NCI-H226 (cell line): Measurements from ENCODE around the gene GAPDH.
A peak's percentile ranks its signal among the peaks of the same experiment; 100 is the strongest.
"Not testable (repeated sequence)": the region's sequence is repeated elsewhere in the genome, so short reads cannot be mapped to it uniquely, and the experiment has no call there.

ENCODE experiments used
- DNase-seq: peaks from one replicate; pipeline ENCODE4 v3.0.0-alpha.2; 2015

Gene GAPDH

GRCh38 chr12:6533923-6534694 lies at the start of gene GAPDH:
Gene GAPDH (plus strand): TSS chr12:6534517. CDS start chr12:6534833, 316 bp downstream.
- peak; percentile 98 for DNase-seq

DNA sequence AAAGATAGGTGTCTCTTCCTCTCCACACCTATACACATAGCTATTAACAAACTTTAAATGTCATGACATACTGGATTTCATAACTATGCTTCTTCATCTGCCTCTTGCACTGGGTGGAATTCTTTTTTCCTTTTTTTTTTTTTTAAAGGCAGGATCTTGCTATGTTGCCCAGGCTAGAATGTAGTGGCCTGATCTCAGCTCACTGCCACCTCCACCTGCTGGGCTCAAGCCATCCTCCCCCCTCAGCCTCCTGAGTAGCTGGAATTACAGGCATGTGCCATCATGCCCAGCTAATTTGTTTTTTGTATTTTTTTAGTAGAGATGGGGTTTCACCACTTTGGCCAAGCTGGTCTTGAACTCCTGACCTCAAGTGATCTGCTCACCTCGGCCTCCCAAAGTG lies 46.1 kb upstream of the GAPDH start:
- no peak for DNase-seq

GRCh38 chr12:6489449-6489848 lies 44.9 kb upstream of the GAPDH start:
- no peak for DNase-seq

- not testable (repeated sequence) for DNase-seq
Measured at GRCh38 chr12:6490673-6491072, 43.6 kb upstream of the GAPDH start.

- peak; percentile 94 for DNase-seq
Measured at GRCh38 chr12:6492838-6493496, 41.4 kb upstream of the GAPDH start, which contains the start of gene MRPL51. Gene MRPL51 (minus strand): TSS chr12:6493262. CDS start chr12:6493136, 126 bp downstream.

DNA sequence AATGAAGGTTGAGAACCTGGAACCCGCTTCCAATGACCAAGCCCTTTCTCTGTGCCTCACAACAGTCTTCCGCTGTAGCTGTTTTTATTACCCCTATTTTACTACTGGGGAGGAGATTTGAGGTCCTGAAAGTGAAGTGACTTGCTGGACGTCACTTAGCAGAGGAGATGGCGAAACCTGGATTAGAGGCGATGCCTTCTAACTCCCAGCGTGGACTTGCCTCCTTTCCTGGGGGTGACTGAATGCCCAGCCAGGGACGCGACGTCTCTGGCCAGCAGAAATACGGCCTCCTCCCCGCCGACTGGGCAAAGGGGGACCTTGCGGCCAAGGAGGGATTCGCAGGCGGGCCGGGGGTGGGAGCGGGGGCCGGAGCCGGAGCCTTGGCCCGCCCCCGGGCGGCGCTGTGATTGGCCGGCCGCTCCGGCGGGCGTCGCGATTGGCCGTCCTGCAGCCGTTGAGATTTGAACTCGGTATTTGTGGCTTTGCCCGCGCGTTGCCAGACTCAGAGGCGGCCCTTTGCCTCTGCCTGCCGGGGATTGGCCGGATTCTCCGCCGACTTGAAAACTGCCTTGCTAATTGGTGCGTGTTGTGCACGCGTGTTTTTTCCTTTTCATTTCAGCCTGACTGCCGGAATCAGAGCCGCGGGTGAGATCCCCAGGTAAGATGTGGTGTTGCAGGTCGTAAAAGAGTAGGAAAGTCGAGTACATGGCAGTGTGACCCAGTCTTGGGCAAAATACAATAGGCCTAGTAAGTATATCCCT lies 40.6 kb upstream of the GAPDH start, which contains the start of gene NCAPD2:
TSS of gene NCAPD2 (plus strand) at position 606 of the 761 bp plus-strand sequence. CDS start 997 bp downstream, outside the sequence.
- peak; percentile 96 for DNase-seq

DNA sequence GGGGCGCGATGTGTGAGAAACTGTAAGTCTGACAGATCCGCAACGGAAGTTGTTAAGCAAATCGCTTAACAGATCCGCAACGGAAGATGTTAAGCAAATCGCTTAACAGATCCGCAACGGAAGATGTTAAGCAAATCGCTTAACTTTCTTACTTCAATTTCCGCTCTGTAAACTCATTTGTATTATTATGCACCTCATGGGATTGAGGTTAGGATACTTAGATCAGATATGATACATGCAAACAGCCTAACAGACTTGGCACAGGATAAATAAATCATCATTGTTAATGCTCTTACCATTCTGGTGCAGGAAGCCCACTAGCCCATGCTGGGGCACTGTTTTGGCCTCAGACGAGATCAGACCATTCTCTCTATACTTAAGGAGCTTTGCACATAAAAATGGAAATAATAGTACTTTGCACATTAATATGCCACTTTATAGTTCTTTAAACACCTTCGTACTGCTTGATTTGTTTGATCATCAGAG lies 40.0 kb upstream of the GAPDH start:
- DNase-seq: no peak

DNA sequence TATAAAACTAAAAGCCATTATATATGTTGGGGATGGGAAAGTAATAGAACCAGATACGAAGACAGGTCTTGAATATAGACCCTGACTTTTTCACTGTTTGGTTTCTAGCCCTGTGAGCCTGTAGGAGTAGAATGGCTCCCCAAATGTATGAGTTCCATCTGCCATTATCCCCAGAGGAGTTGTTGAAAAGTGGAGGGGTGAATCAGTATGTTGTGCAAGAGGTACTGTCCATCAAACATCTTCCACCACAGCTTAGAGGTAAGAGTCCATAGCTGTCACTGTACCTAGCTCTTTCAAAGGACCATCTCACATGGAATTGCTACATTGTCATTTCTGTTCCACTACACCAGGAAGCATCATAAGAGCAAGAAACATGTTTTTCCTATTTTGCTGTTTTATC lies 39.3 kb upstream of the GAPDH start:
- no peak for DNase-seq

DNA sequence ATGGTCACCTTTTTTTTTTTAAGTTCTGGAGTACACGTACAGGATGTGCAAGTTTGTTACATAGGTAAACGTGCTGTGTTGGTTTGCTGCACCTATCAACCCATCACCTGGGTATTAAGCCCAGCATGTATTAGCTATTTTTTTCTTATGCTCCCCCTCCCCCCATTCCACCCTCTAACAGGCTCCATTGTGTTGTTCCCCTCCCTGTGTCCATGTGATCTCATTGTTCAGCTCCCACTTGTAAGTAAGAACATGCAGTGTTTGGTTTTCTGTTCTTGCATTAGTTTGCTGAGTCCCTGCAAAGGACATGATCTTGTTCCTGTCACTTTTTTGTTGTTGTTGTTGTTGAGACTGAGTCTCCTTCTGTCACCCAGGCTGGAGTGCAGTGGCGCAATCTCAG lies 37.0 kb upstream of the GAPDH start:
- DNase-seq: not testable (repeated sequence)

DNA sequence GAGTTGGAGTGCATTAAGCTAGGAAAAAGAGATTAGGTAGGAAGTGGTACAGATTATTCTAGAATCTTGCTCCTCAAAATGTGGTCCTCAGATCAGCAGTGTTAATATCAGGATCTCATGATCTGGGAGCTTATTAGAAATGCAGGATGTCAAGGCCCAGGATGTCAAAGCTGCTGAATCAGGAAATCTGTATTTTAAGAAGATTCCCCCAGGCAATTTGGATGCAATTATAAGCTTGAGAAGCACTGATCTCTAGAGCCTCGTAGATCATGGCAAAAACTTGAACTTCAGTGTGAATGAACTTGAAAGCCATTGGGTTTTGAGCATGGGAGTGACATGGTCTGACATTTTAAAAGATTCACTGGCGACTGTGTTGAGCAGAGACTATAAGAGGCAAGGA lies 33.9 kb upstream of the GAPDH start:
- DNase-seq: no peak

DNA sequence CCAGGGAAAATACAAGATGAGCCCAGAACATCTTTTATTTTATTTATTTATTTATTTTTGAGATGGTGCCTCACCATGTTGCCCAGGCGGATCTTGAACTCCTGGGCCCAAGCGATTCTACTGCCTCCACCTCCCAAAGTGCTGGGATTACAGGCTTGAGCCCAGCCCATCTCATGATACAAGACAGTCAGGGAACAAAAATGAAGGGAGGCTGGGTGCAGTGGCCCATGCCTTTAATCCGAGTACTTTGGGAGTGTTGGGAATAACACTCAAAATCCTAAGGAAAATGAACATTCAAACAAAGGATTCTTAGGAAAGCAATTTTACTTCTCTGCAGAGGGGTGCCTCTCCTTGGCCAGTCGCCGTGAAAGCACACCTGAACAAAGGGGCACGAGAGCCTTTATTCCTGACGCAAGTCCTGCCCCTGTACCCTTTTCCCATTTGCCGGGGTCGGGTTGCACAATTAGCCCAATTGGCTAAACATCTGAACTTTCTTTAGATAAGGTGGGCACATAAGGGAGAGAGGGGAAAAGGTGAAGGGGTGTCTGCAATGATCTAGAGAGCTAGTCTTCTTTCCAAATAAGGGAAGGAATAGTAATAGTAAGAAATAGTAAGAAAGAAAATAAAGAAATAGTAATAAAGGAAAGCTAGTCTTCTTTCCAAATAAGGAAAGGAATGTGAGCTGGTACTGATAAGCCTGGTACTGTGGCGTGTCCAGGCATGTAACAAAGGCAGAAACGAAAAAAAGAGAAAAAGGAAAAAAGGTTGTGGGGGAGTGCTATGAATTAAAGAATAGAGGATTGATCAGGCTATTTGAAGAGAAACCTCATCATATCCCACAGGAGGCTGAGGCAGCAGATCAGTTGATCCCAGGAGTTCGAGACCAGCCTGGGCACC lies 27.0 kb upstream of the GAPDH start:
- DNase-seq: no peak

DNA sequence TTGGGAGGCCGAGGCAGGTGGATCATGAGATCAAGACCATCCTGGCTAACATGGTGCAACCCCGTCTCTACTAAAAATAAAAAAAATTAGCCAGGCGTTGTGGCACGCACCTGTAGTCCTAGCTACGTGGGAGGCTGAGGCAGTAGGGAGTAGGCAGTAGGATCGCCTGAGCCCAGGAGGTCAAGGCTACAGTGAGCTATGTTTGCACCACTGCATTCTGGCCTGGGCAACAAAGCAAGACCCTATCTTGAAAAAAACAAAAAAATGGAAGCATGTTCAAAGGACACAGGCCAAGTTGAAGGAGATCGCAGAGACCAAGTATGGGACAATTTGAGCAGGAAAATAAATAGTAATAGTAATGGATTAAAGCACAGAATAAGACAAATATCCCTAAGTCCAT lies 26.2 kb upstream of the GAPDH start:
- DNase-seq: no peak

DNA sequence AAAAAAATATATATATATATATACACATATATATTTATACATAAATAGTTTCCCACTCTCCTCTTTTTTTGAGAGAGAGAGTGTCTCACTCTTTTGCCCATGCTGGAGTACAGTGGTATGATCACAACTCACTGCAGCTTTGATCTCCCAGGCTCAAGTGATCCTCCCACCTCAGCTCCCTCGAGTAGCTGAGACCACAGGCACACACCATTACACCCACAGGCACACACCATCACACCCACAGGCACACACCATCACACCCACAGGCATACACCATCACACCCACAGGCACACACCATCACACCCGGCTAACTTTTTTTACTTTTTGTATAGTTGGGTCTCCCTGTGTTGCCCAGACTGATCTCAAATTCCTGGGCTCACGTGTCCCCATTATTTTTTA lies 14.1 kb upstream of the GAPDH start:
- DNase-seq: no peak

GRCh38 chr12:6522193-6522592 lies 12.1 kb upstream of the GAPDH start:
- no peak for DNase-seq

DNA sequence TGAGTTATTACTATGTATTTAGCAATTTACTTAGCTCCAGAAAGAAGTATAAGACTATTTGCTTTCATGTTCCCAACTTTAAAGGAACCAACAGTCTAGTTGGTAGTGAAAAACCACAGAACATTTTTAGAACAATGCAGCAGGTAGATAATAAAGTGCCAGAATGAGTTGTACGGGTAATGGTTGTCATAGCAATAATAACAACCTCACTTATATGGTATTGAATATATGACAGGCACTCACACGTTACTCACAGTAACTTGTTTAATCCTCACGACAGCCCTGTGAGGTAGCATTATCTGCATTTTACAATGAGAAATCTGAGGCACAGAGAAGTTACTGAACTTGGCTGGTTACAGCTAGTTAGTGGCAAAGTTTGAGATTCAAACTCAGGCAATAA lies 10.6 kb upstream of the GAPDH start:
- no peak for DNase-seq

DNA sequence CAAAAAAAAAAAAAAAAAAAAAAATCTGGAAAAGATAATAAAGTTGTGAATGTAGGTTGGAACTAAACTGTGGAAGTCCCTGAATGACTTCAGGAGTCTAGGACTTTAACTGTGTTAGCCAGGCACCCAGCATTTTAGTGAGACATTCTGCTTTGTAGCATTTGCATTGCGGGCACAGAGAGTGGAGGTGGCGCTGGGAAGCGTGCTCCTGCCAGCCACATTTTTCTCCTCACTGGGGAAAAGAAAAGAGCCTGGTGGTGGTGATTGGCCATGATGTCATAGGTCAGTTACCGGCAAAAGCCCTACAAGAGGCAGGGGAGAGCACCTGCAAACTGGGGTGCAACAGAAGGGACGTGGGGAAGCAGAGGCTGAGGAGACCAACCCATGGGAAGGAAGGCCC lies 9.7 kb upstream of the GAPDH start:
- no peak for DNase-seq

DNA sequence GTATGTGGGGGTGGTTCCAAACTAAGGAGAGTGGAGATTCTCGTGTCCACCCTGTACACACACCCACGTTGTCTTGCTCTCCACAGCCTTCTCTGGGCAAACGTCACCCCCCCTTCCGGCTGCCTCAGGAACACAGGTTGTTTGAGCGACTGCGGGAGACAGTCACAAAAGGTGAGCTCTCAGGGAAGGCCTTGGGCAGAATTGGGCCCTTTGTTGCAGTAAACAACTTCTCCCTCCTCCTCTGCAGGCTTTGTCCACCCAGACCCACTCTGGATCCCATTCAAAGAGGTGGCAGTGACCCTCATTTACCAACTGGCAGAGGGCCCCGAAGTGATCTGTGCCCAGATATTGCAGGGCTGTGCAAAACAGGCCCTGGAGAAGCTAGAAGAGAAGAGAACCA lies 8.1 kb upstream of the GAPDH start:
- no peak for DNase-seq

GRCh38 chr12:6526766-6527525 lies 7.4 kb upstream of the GAPDH start:
- DNase-seq: no peak

- DNase-seq: no peak
Measured at GRCh38 chr12:6527711-6528110, 6.6 kb upstream of the GAPDH start.

DNA sequence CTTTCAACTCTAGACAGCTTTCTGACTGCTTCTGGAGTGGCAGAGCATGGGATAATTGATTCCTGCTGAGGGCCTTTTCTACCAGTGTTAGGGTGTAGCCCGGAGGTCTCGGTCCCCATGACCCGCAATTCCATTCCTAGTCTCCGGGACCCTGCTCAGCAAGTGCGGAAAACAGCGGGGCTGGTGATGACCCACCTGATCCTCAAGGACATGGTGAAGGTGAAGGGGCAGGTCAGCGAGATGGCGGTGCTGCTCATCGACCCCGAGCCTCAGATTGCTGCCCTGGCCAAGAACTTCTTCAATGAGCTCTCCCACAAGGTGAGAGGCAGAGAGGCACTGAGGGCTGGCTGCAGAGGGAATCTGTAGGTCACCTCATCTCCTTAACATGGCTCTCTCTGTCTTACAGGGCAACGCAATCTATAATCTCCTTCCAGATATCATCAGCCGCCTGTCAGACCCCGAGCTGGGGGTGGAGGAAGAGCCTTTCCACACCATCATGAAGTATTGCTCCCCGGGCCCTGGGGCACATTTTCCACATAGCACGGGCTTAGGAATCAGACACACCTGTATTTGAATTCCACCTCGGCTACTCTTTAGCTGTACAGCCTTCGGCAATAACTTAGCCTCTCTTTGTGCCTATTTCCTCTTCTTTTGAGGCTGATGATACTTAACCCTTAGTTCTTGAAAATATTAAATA lies 5.6 kb upstream of the GAPDH start:
- DNase-seq: no peak

DNA sequence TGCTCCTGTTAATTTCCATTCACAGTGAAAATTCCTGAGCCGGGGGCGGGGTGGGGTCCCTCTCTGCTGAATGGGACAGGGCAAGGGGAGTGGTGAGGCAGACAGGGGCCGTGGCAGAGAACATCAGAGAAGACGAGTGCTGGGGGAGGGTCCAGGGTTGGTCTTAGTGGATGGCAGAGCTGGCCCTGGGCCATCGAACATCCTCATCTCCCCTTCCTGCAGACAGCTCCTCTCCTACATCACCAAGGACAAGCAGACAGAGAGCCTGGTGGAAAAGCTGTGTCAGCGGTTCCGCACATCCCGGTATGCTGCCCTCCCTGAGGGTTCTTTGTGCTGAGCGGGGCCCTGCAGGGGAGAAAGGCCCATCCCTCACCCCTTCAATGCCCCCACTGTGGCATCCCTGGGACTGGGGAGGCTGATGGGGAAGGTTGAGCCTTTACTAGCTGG lies 5.0 kb upstream of the GAPDH start:
- no peak for DNase-seq
